H1 (cell line): ENCODE measurements around the gene KRT8. TPM values are rescaled to one million over a fixed set of nuclear protein-coding genes. Genes with fewer than 3 reads are reported as not detected.

Experiments used
- BCL11A ChIP-seq, 2 experiments: IDR thresholded peaks; one replicate each; pipeline ENCODE4 v1.6.1; 2011; ENCODE audit warnings: low read depth in 2 of 2, low read length in 2 of 2, mild to moderate bottlenecking in 2 of 2
- BRCA1 ChIP-seq: IDR thresholded peaks from 2 replicates; pipeline ENCODE4 v1.6.1; 2012; ENCODE audit warnings: low read depth, low read length, improper control_type of control experiment
- CBX5 ChIP-seq: fragments of 300-800, 300-1000 bp; sonication (generic); IDR thresholded peaks from 2 replicates; pipeline ENCODE4 v1.7.1; 2016; ENCODE audit warnings: antibody characterized with exemption, low read length, low read depth
- CHD7 ChIP-seq: fragments of 300-600 bp; sonication (generic); IDR thresholded peaks from 2 replicates; pipeline ENCODE4 v1.7.1; 2012; ENCODE audit warnings: low read length, moderate library complexity, mild to moderate bottlenecking, inconsistent platforms; ENCODE audit not compliant: insufficient replicate concordance
- EGR1 ChIP-seq: IDR thresholded peaks from 2 replicates; pipeline ENCODE4 v1.6.1; 2011; ENCODE audit warnings: low read depth, low read length, borderline replicate concordance
- PHF8 ChIP-seq: fragments of 200-600 bp; sonication (generic); conservative IDR thresholded peaks from 2 replicates; pipeline ENCODE4 v1.7.1; 2012; ENCODE audit warnings: low read depth, mild to moderate bottlenecking, inconsistent platforms, low read length, moderate library complexity
- SAP30 ChIP-seq: fragments of 300-600 bp; sonication (generic); IDR thresholded peaks from 2 replicates; pipeline ENCODE4 v1.7.1; 2012; ENCODE audit warnings: low read length, moderate library complexity, mild to moderate bottlenecking, inconsistent platforms; ENCODE audit not compliant: insufficient read depth, insufficient replicate concordance
- SIRT6 ChIP-seq: IDR thresholded peaks from one replicate; pipeline ENCODE4 v1.7.1; 2012; ENCODE audit warnings: low read length, inconsistent platforms
- SIX5 ChIP-seq: IDR thresholded peaks from 2 replicates; pipeline ENCODE4 v1.6.1; 2011; ENCODE audit warnings: mild to moderate bottlenecking, low read depth, low read length
- SRF ChIP-seq: IDR thresholded peaks from 2 replicates; pipeline ENCODE4 v1.6.1; 2011; ENCODE audit warnings: mild to moderate bottlenecking, low read depth, low read length, moderate library complexity
- TCF12 ChIP-seq: IDR thresholded peaks from 2 replicates; pipeline ENCODE4 v1.6.1; 2011; ENCODE audit warnings: low read depth, mild to moderate bottlenecking, low read length
- USF2 ChIP-seq: IDR thresholded peaks from 2 replicates; pipeline ENCODE4 v1.6.1; 2011; ENCODE audit warnings: low read length, improper control_type of control experiment
- polyA plus RNA-seq, 7 experiments: library from polyadenylated mRNA; depleted of rRNA in 3 of 7; stranded (reverse) in 5 of 7; unstranded in 2 of 7; fragments of >200 nt in 5 of 7; fragments of 200-250 nt in 2 of 7; gene quantifications; 1 replicate in 5 of 7; 2 replicates in 1 of 7; 4 replicates in 1 of 7; pipeline versions ENCODE4 v1.2.1 to v1.2.3, GENCODE V29; 2011 to 2013; ENCODE audit warnings: missing spikeins in 2 of 7, mixed read lengths in 2 of 7
- total RNA-seq: library from RNA; stranded (reverse); fragmentation: NEBNext Ultra II Directional; extraction: Animal tissue kit (Norgen Biotek cat#: 25700); gene quantifications from 2 replicates; pipeline ENCODE4 v1.2.1, GENCODE V29; 2021

The KRT8 gene
- total and polyA plus RNA-seq, 2 of the 8 experiments (the other 6 are each of a cell fraction or from before 2014, with no cell fraction given): 280 to 290 TPM

- TF ChIP-seq CHD7 (no peak), PHF8 (no peak), SIRT6 (no peak), USF2 (no peak), SIX5 (no peak), BRCA1 (no peak), EGR1 (no peak), SRF (no peak), SAP30 (no peak), CBX5 (no peak), TCF12 (no peak), BCL11A (IDR thresholded peaks at IDR 0.05; ENCODE audit: low read depth in 2 of 2, low read length in 2 of 2) (no peak)
Measured at GRCh38 chr12:52856787-52857186, 48.1 kb downstream of the KRT8 start (continued).
